A673 (cell line): Measurements from ENCODE around the gene COBL. TPM values are rescaled to one million over a fixed set of nuclear protein-coding genes. Genes with fewer than 3 reads are reported as not detected.

Experiments used
- BruUV-seq: library from RNA; stranded (reverse); fragments of 400-500 nt; replicated peaks from 2 replicates; lab custom pipeline; 2021; lab: Mats Ljungman, UMichigan
- CTCF ChIA-PET: fragments of 300-600 bp; sonication (Branson Sonifier 250); formaldehyde crosslinking; loops from one replicate; lab custom pipeline; 2022; ENCODE audit warnings: antibody characterized with exemption; lab: Charles Lee
- POLR2A ChIA-PET: fragments of 300-600 bp; sonication (Branson Sonifier 250); formaldehyde crosslinking; loops from one replicate; lab custom pipeline; 2022; ENCODE audit warnings: antibody characterized with exemption; ENCODE audit not compliant: low non-redundant PET; lab: Charles Lee
- DNase-seq: peaks from one replicate; pipeline ENCODE4 v3.0.0-alpha.2; 2015; ENCODE audit warnings: low spot score
- H3K27ac ChIP-seq: fragments of 200-600 bp; sonication (generic); 2 replicates; pipeline ENCODE4 v1.5.1; 2016; ENCODE audit warnings: mixed run types, low read depth, mild to moderate bottlenecking, mixed read lengths, antibody characterized with exemption, low read length; ENCODE audit not compliant: poor library complexity, severe bottlenecking
- H3K27me3 ChIP-seq: fragments of 200-600 bp; sonication (generic); replicated peaks from 2 replicates; pipeline ENCODE4 v1.6.1; 2017; ENCODE audit warnings: mixed run types, low read depth, mild to moderate bottlenecking, mixed read lengths, antibody characterized with exemption, low read length; ENCODE audit not compliant: insufficient read depth, poor library complexity
- H3K36me3 ChIP-seq: fragments of 200-600 bp; sonication (generic); 2 replicates; pipeline ENCODE4 v1.6.1; 2016; ENCODE audit warnings: mixed run types, mild to moderate bottlenecking, mixed read lengths, antibody characterized with exemption, low read length; ENCODE audit not compliant: insufficient read depth, poor library complexity, severe bottlenecking
- H3K4me1 ChIP-seq: fragments of 200-600 bp; sonication (generic); 2 replicates; pipeline ENCODE4 v1.6.1; 2017; ENCODE audit warnings: mixed run types, mild to moderate bottlenecking, mixed read lengths, antibody characterized with exemption, low read length; ENCODE audit not compliant: insufficient read depth, poor library complexity, severe bottlenecking
- H3K4me3 ChIP-seq: fragments of 200-600 bp; sonication (generic); 2 replicates; pipeline ENCODE4 v1.5.1; 2016; ENCODE audit warnings: low read depth, mixed run types, mild to moderate bottlenecking, mixed read lengths, low read length; ENCODE audit not compliant: poor library complexity, severe bottlenecking
- H3K9me3 ChIP-seq: fragments of 200-600 bp; sonication (generic); 2 replicates; pipeline ENCODE4 v1.6.1; 2016; ENCODE audit warnings: mixed run types, low read depth, mild to moderate bottlenecking, mixed read lengths, antibody characterized with exemption, low read length; ENCODE audit not compliant: poor library complexity, severe bottlenecking
- CTCF ChIP-seq: fragments of 300-800, 200-600 bp; sonication (generic); conservative IDR thresholded peaks from 2 replicates; pipeline ENCODE4 v1.5.1; 2017; ENCODE audit warnings: low read depth, mild to moderate bottlenecking, antibody characterized with exemption, low read length, moderate library complexity, mixed read lengths
- EZH2 ChIP-seq: fragments of 200-600 bp; sonication (generic); IDR thresholded peaks from 2 replicates; pipeline ENCODE4 v1.6.1; 2017; ENCODE audit warnings: borderline replicate concordance, low read depth, mild to moderate bottlenecking, mixed read lengths, antibody characterized with exemption, low read length; ENCODE audit not compliant: poor library complexity, severe bottlenecking
- intact Hi-C: fragments of 100-400 bp; cut with micrococcal nuclease; formaldehyde crosslinking; loops from one replicate; pipeline ENCODE4 v1.10.0; 2022; ENCODE audit not compliant: unreplicated experiment
- total RNA-seq: library from RNA; stranded (reverse); gene quantifications from 2 replicates; pipeline ENCODE4 v1.2.3, GENCODE V29; 2021

The COBL gene
- total RNA-seq, 1 experiment from 2014 or later = not detected

GRCh38 chr7:51234139-51234538, 82.5 kb downstream of the COBL start:
- no peak overlapping the region for H3K4me3 ChIP-seq
- H3K27me3 ChIP-seq = no peaks in the 10 kb centered on the region
- ChIA-PET POLR2A (no interaction called here), CTCF (no interaction called here)
- no peaks in the 10 kb centered on the region for H3K36me3 ChIP-seq
- no peaks in the 10 kb centered on the region for H3K4me1 ChIP-seq
- DNase-seq = no peak
- intact Hi-C loops = no loop called here
- BruUV-seq = no TSS peak
- peaks cover 7% of the 10 kb centered on the region for H3K9me3 ChIP-seq
- H3K27ac ChIP-seq = no peak overlapping the region
- TF ChIP-seq EZH2 = no peak
- TF ChIP-seq CTCF = no peak

GRCh38 chr7:51233374-51233773, 83.2 kb downstream of the COBL start:
- peaks cover 7% of the 10 kb centered on the region for H3K9me3 ChIP-seq
- no peak overlapping the region for H3K27ac ChIP-seq
- H3K4me1 ChIP-seq = no peaks in the 10 kb centered on the region
- CTCF ChIA-PET = no interaction called here
- POLR2A ChIA-PET = no interaction called here
- DNase-seq = no peak
- H3K4me3 ChIP-seq = no peak overlapping the region
- no TSS peak for BruUV-seq
- H3K36me3 ChIP-seq = no peaks in the 10 kb centered on the region
- intact Hi-C loops = no loop called here
- no peaks in the 10 kb centered on the region for H3K27me3 ChIP-seq
- TF ChIP-seq CTCF (no peak), EZH2 (no peak)

DNA sequence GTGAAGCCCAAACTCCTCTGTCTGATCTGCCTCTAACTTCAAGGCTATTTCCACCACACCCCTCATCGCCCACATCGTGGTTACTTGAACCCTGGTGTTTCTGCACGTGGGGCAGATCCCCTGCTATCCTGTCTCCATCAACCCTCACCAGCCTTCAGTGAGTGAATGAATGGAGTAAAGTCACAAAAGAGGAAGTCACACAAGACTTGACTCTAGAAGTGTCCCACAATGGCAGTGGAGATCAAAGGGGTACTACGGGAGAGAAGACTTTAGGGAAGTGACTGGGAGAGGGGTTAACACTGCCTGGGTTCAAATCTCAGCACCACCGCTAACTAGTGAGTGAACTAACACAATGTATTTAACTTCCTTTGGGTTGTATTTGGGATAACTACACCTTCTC, 85.9 kb downstream of the COBL start:
- H3K36me3 ChIP-seq = no peaks in the 10 kb centered on the region
- H3K9me3 ChIP-seq = peaks cover 7% of the 10 kb centered on the region
- no peak for TF ChIP-seq EZH2
- no peak for TF ChIP-seq CTCF
- H3K4me1 ChIP-seq = no peaks in the 10 kb centered on the region
- H3K27me3 ChIP-seq = no peaks in the 10 kb centered on the region
- intact Hi-C loops = no loop called here
- ChIA-PET POLR2A (no interaction called here), CTCF (no interaction called here)
- no TSS peak for BruUV-seq
- DNase-seq = no peak
- no peak overlapping the region for H3K4me3 ChIP-seq
- H3K27ac ChIP-seq = no peak overlapping the region
